DOHH2 (cell line): ENCODE measurements around the gene FSD1.

Source experiments
- H3F3A ChIP-seq: fragments of 200-600 bp; sonication (generic), shearing (Covaris generic); 2 replicates; pipeline ENCODE4 v1.6.0; 2016; ENCODE audit warnings: antibody characterized with exemption, mild to moderate bottlenecking; ENCODE audit not compliant: control insufficient read depth, insufficient read depth
- H3K27ac ChIP-seq: fragments of 200-600 bp; sonication (generic); 2 replicates; pipeline ENCODE4 v1.5.1; 2014; ENCODE audit warnings: low read depth, mild to moderate bottlenecking, low read length, moderate library complexity
- H3K27me3 ChIP-seq: fragments of 200-600 bp; sonication (generic); 2 replicates; pipeline ENCODE4 v1.6.1; 2014; ENCODE audit warnings: mild to moderate bottlenecking, low read length, mixed read lengths; ENCODE audit not compliant: control insufficient read depth
- H3K36me3 ChIP-seq: fragments of 200-600 bp; sonication (generic); 2 replicates; pipeline ENCODE4 v1.6.1; 2014; ENCODE audit warnings: mild to moderate bottlenecking, low read length, moderate library complexity, mixed read lengths; ENCODE audit not compliant: control insufficient read depth
- H3K4me1 ChIP-seq: fragments of 200-600 bp; sonication (generic); 2 replicates; pipeline ENCODE4 v1.6.1; 2014; ENCODE audit warnings: mild to moderate bottlenecking, low read length, mixed read lengths; ENCODE audit not compliant: control insufficient read depth
- H3K4me2 ChIP-seq: fragments of 200-600 bp; sonication (generic); 2 replicates; pipeline ENCODE4 v1.6.0; 2014; ENCODE audit warnings: mild to moderate bottlenecking, low read length, moderate library complexity
- H3K4me3 ChIP-seq: fragments of 200-600 bp; sonication (generic); 2 replicates; pipeline ENCODE4 v1.5.1; 2014; ENCODE audit warnings: mild to moderate bottlenecking, low read length, mixed read lengths
- H3K79me2 ChIP-seq: fragments of 200-600 bp; sonication (generic); 2 replicates; pipeline ENCODE4 v1.6.1; 2014; ENCODE audit warnings: mild to moderate bottlenecking, low read length, mixed read lengths; ENCODE audit not compliant: control insufficient read depth
- H3K9me2 ChIP-seq: fragments of 200-600 bp; sonication (generic); replicated peaks from 2 replicates; pipeline ENCODE4 v1.6.1; 2014; ENCODE audit warnings: mild to moderate bottlenecking, low read length, mixed read lengths; ENCODE audit not compliant: control insufficient read depth
- H3K9me3 ChIP-seq: fragments of 200-600 bp; sonication (generic); 2 replicates; pipeline ENCODE4 v1.6.1; 2014; ENCODE audit warnings: antibody characterized with exemption, low read length, mixed read lengths; ENCODE audit not compliant: control insufficient read depth, insufficient read depth
- H4K20me1 ChIP-seq: fragments of 200-600 bp; sonication (generic); 2 replicates; pipeline ENCODE4 v1.6.0; 2014; ENCODE audit warnings: low read depth, mild to moderate bottlenecking, antibody characterized with exemption, low read length, moderate library complexity; ENCODE audit not compliant: control insufficient read depth, insufficient read depth
- EZH2phosphoT487 ChIP-seq: fragments of 200-600 bp; sonication (generic); IDR thresholded peaks from 2 replicates; pipeline ENCODE4 v1.6.1; 2017; ENCODE audit warnings: borderline replicate concordance, mild to moderate bottlenecking, antibody characterized with exemption, low read length, moderate library complexity, mixed read lengths
- TF ChIP-seq, protein P1 (sequence below): fragments of 200-600 bp; sonication (generic); IDR thresholded peaks from one replicate; pipeline ENCODE4 v1.5.1; 2014; ENCODE audit warnings: antibody characterized with exemption, mild to moderate bottlenecking, low read depth, low read length; ENCODE audit not compliant: poor library complexity, severe bottlenecking

FSD1 gene

DNA sequence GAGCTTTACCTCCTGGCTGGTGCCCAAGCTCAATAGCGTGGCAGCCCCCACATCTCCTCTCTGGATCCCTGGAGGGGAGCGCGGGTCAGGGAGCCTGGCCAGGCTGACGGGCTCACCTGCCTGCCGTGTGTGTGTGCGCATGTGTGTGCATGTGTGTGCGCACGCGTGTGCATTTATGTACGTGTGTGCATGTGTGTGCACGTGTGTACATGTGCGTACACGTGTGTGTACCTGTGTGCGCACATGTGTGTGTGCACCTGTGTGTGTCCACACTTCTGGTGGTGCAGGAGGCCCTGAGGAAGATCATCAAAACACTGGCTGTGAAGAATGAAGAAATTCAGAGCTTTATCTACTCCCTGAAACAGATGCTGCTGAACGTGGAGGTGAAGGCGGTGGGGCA lies 1.3 kb downstream of the FSD1 start:
- Histone ChIP-seq H3K4me2 (no peak overlapping the region), H3F3A (no peaks in the 10 kb centered on the region), H3K27ac (no peak overlapping the region), H3K9me3 (no peaks in the 10 kb centered on the region), H3K4me1 (peaks cover 3% of the 10 kb centered on the region; the same call in 1 of the 2 replicates), H3K36me3 (no peaks in the 10 kb centered on the region), H3K4me3 (no peak overlapping the region), H3K79me2 (no peaks in the 10 kb centered on the region), H4K20me1 (no peaks in the 10 kb centered on the region), H3K27me3 (no peaks in the 10 kb centered on the region), H3K9me2 (no peaks in the 10 kb centered on the region)
- no peak for TF ChIP-seq EZH2phosphoT487
- TF ChIP-seq, protein P1, sequence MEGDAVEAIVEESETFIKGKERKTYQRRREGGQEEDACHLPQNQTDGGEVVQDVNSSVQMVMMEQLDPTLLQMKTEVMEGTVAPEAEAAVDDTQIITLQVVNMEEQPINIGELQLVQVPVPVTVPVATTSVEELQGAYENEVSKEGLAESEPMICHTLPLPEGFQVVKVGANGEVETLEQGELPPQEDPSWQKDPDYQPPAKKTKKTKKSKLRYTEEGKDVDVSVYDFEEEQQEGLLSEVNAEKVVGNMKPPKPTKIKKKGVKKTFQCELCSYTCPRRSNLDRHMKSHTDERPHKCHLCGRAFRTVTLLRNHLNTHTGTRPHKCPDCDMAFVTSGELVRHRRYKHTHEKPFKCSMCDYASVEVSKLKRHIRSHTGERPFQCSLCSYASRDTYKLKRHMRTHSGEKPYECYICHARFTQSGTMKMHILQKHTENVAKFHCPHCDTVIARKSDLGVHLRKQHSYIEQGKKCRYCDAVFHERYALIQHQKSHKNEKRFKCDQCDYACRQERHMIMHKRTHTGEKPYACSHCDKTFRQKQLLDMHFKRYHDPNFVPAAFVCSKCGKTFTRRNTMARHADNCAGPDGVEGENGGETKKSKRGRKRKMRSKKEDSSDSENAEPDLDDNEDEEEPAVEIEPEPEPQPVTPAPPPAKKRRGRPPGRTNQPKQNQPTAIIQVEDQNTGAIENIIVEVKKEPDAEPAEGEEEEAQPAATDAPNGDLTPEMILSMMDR = no peak

DNA sequence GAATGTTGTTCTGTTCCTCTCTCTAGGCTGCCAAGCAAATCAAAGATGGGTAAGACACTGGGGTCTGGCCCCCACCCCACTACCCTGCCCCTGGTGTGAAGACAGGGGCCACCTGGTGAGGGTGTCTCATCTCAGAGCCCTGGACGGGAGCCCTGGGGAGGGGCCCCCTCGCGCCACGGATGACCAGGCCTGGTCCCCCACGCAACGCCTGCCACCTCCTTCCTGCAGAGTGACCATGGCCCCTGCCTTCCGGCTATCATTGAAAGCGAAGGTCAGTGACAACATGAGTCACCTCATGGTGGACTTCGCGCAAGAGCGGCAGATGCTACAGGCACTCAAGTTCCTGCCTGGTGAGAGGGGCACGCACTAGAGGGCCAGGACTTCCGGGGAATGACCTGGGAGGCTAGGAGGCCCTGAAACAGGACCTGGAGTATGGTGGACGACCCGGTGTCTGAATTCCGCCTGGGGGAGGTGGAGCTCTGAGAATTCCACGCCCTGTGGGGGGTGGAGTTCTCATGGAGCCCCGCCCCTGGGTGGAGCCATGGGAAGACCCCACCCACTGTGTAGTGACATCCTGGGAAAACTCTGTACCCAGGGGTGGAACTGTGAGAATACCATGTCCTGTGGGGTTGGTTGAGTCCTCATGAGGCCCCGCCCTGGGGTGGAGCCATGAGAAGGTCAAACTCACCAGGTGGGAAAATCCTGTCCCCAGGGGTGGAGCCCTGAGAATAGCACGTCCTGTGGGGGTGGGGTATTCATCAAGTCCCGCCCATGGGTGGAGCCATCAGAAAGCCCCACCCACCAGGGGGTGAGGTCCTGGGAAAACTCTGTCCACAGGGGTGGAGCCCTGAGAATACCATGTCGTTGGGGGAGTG lies 6.1 kb downstream of the FSD1 start:
- Histone ChIP-seq H3K36me3 (no peaks in the 10 kb centered on the region), H3K9me3 (no peaks in the 10 kb centered on the region), H3K27me3 (no peaks in the 10 kb centered on the region), H3K27ac (no peak overlapping the region), H3K4me2 (no peak overlapping the region), H3K79me2 (no peaks in the 10 kb centered on the region), H3K4me1 (no peaks in the 10 kb centered on the region), H3F3A (no peaks in the 10 kb centered on the region), H3K4me3 (no peak overlapping the region), H3K9me2 (no peaks in the 10 kb centered on the region), H4K20me1 (no peaks in the 10 kb centered on the region)
- TF ChIP-seq, protein P1 = no peak
- TF ChIP-seq EZH2phosphoT487 = no peak

DNA sequence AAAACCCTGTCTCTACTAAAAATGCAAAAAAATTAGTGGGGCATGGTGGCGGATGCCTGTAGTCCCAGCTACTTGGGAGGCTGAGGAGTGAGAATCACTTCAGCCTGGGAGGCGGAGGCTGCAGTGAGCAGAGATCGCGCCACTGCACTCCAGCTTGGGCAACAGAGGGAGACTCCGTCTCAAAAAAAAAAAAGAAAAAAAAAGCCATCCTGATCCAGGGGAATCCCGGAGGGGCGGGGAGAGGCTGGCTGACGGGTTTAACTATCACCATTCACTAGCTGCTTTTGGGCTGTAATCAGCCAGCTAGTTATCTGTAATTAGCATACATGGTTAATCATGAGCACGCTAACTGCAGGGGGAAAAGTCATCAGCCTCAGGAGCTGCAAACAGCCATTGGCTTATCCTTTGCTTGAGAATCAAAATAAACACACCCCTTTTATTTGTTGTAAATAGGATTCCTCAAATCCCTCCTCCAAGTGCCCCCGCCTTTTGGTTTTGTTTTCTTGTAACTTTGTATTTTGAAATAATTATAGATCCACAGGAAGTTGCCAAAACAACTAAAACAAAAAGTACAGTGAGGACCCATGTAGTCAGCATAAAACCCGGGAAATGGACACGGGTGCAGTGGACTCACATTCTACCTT lies 9.6 kb downstream of the FSD1 start:
- Histone ChIP-seq H4K20me1 (no peaks in the 10 kb centered on the region), H3K4me2 (no peak overlapping the region), H3K9me2 (no peaks in the 10 kb centered on the region), H3F3A (no peaks in the 10 kb centered on the region), H3K36me3 (no peaks in the 10 kb centered on the region), H3K9me3 (no peaks in the 10 kb centered on the region; the same call in 1 of the 2 replicates), H3K79me2 (no peaks in the 10 kb centered on the region), H3K4me3 (no peak overlapping the region), H3K4me1 (no peaks in the 10 kb centered on the region), H3K27me3 (no peaks in the 10 kb centered on the region), H3K27ac (no peak overlapping the region)
- no peak for TF ChIP-seq EZH2phosphoT487
- TF ChIP-seq, protein P1 = no peak
